ENCODE measurements around the gene NAAA. TPM values are rescaled to one million over a fixed set of nuclear protein-coding genes. Genes with fewer than 3 reads are reported as not detected.

The NAAA gene
- 33.1 TPM for polyA plus RNA-seq (2013, experiment 1 of 2)
- polyA plus RNA-seq (2013, experiment 2 of 2), result 35.5 TPM

- peak within 1 kb of the TSS; percentile 90 for H3K9ac ChIP-seq (ENCODE audit: low read length)
- H3K79me1 ChIP-seq (replicated peaks; ENCODE audit: low read length, poor library complexity, severe bottlenecking), result peaks cover 8% of the 10 kb centered on the region
Observed at GRCh38 chr4:75940692-75941253, at the start of gene NAAA. Gene NAAA, minus strand, starts transcription at chr4:75941013. Its CDS starts 64 bp downstream, at chr4:75940949.

GRCh38 chr4:75989846-75990528 lies 49.2 kb upstream of the NAAA start:
- H2BK15ac ChIP-seq (ENCODE audit: low read depth, poor library complexity, severe bottlenecking), result no peak overlapping the region
- H3K4me3 ChIP-seq (ENCODE audit: insufficient read depth in 1 of 2, low read depth in 1 of 2, low read length in 2 of 2), result peak overlapping the region; percentile 62 to 96
- peak overlapping the region; percentile 27 for H3K27ac ChIP-seq (ENCODE audit: low read length, poor library complexity, severe bottlenecking)
- H2AFZ ChIP-seq (ENCODE audit: low read depth, low read length), result no peak overlapping the region
- H2AK5ac ChIP-seq (ENCODE audit: low read length, severe bottlenecking), result no peak overlapping the region
- no peak overlapping the region for H3K18ac ChIP-seq (ENCODE audit: low read depth in 1 of 2, low read length in 2 of 2)
- no peak overlapping the region for H2BK5ac ChIP-seq (ENCODE audit: low read depth, low read length, poor library complexity, severe bottlenecking)
- no peak overlapping the region for H3K14ac ChIP-seq (ENCODE audit: low read length in 2 of 2)
- no peak overlapping the region for H4K91ac ChIP-seq (ENCODE audit: low read length)
- H3K9ac ChIP-seq (ENCODE audit: low read length), result peak overlapping the region; percentile 96
- H3K23ac ChIP-seq (ENCODE audit: low read length in 2 of 2), result no peak overlapping the region
- 4% methylated on average over 16 of the region's 20 CpGs for WGBS
- H3K4me1 ChIP-seq (ENCODE audit: control insufficient read depth, insufficient read depth, low read depth, low read length), result no peaks in the 10 kb centered on the region
- peak overlapping the region in 1 of 2 experiments; percentile 33 for H3K4ac ChIP-seq (ENCODE audit: low read depth in 1 of 2, low read length in 2 of 2)
- H3K4me2 ChIP-seq (ENCODE audit: low read length, poor library complexity, severe bottlenecking), result peak overlapping the region; percentile 60
- no peaks in the 10 kb centered on the region for H3K79me1 ChIP-seq (replicated peaks; ENCODE audit: low read length, poor library complexity, severe bottlenecking)
- no peak overlapping the region for H2BK12ac ChIP-seq (ENCODE audit: low read length in 2 of 2)
- H3K9me3 ChIP-seq (ENCODE audit: control insufficient read depth, low read length), result no peaks in the 10 kb centered on the region
- peak; percentile 33 for DNase-seq
- no peaks in the 10 kb centered on the region for H3K27me3 ChIP-seq (ENCODE audit: control insufficient read depth in 1 of 2, insufficient read depth in 1 of 2, low read length in 2 of 2)
- no peak overlapping the region for H4K8ac ChIP-seq (ENCODE audit: low read length)
- H2BK120ac ChIP-seq (ENCODE audit: low read depth, low read length), result no peak overlapping the region
- H3K36me3 ChIP-seq (ENCODE audit: control insufficient read depth in 1 of 2, insufficient read depth in 2 of 2, low read depth in 1 of 2, low read length in 2 of 2), result peaks cover 3 to 4% of the 10 kb centered on the region in 2 experiments

More at GRCh38 chr4:75940692-75941253, at the start of gene NAAA:
- peak within 1 kb of the TSS; percentile 97 for H3K4me2 ChIP-seq (ENCODE audit: low read length, poor library complexity, severe bottlenecking)
- no peaks in the 10 kb centered on the region for H3K27me3 ChIP-seq (ENCODE audit: control insufficient read depth in 1 of 2, insufficient read depth in 1 of 2, low read length in 2 of 2)
- peaks cover 9 to 17% of the 10 kb centered on the region in 2 experiments for H3K36me3 ChIP-seq (ENCODE audit: control insufficient read depth in 1 of 2, insufficient read depth in 2 of 2, low read depth in 1 of 2, low read length in 2 of 2)
- peak within 1 kb of the TSS; percentile 22 for H3K27ac ChIP-seq (ENCODE audit: low read length, poor library complexity, severe bottlenecking)
- H2AFZ ChIP-seq (ENCODE audit: low read depth, low read length), result peak within 1 kb of the TSS; percentile 95
- H2BK12ac ChIP-seq (ENCODE audit: low read length in 2 of 2), result peak within 1 kb of the TSS in 1 of 2 experiments; percentile 52
- DNase-seq, result peak; percentile 83
- H3K18ac ChIP-seq (ENCODE audit: low read depth in 1 of 2, low read length in 2 of 2), result peak within 1 kb of the TSS; percentile 77 to 98
- no peak within 1 kb of the TSS for H2BK5ac ChIP-seq (ENCODE audit: low read depth, low read length, poor library complexity, severe bottlenecking)
- H4K91ac ChIP-seq (ENCODE audit: low read length), result peak within 1 kb of the TSS; percentile 47
- H3K9me3 ChIP-seq (ENCODE audit: control insufficient read depth, low read length), result no peaks in the 10 kb centered on the region
- H3K14ac ChIP-seq (ENCODE audit: low read length in 2 of 2), result peak within 1 kb of the TSS in 1 of 2 experiments; percentile 87
- H4K8ac ChIP-seq (ENCODE audit: low read length), result peak within 1 kb of the TSS; percentile 66
- under 1% methylated on average over 62 of the region's 66 CpGs for WGBS
- H2BK15ac ChIP-seq (ENCODE audit: low read depth, poor library complexity, severe bottlenecking), result peak within 1 kb of the TSS; percentile 82
- H2BK120ac ChIP-seq (ENCODE audit: low read depth, low read length), result peak within 1 kb of the TSS; percentile 71
- no peak within 1 kb of the TSS for H2AK5ac ChIP-seq (ENCODE audit: low read length, severe bottlenecking)
- H3K4me3 ChIP-seq (ENCODE audit: insufficient read depth in 1 of 2, low read depth in 1 of 2, low read length in 2 of 2), result peak within 1 kb of the TSS; percentile 75 to 90
- peak within 1 kb of the TSS in 1 of 2 experiments; percentile 24 for H3K4ac ChIP-seq (ENCODE audit: low read depth in 1 of 2, low read length in 2 of 2)
- peak within 1 kb of the TSS in 1 of 2 experiments; percentile 98 for H3K23ac ChIP-seq (ENCODE audit: low read length in 2 of 2)
- H3K4me1 ChIP-seq (ENCODE audit: control insufficient read depth, insufficient read depth, low read depth, low read length), result peaks cover 5% of the 10 kb centered on the region

- no peak overlapping the region for H3K23ac ChIP-seq (ENCODE audit: low read length in 2 of 2)
- H3K4me2 ChIP-seq (ENCODE audit: low read length, poor library complexity, severe bottlenecking), result no peak overlapping the region
- H3K18ac ChIP-seq (ENCODE audit: low read depth in 1 of 2, low read length in 2 of 2), result no peak overlapping the region
- no peak overlapping the region for H3K4ac ChIP-seq (ENCODE audit: low read depth in 1 of 2, low read length in 2 of 2)
- H2BK5ac ChIP-seq (ENCODE audit: low read depth, low read length, poor library complexity, severe bottlenecking), result no peak overlapping the region
- no peak overlapping the region for H3K4me3 ChIP-seq (ENCODE audit: insufficient read depth in 1 of 2, low read depth in 1 of 2, low read length in 2 of 2)
- no peaks in the 10 kb centered on the region for H3K4me1 ChIP-seq (ENCODE audit: control insufficient read depth, insufficient read depth, low read depth, low read length)
- H2BK120ac ChIP-seq (ENCODE audit: low read depth, low read length), result no peak overlapping the region
- no peaks in the 10 kb centered on the region for H3K27me3 ChIP-seq (ENCODE audit: control insufficient read depth in 1 of 2, insufficient read depth in 1 of 2, low read length in 2 of 2)
- H2AFZ ChIP-seq (ENCODE audit: low read depth, low read length), result no peak overlapping the region
- no peak overlapping the region for H2AK5ac ChIP-seq (ENCODE audit: low read length, severe bottlenecking)
- H3K27ac ChIP-seq (ENCODE audit: low read length, poor library complexity, severe bottlenecking), result no peak overlapping the region
- peak; percentile 87 for DNase-seq
- H2BK12ac ChIP-seq (ENCODE audit: low read length in 2 of 2), result no peak overlapping the region
- no peak overlapping the region for H2BK15ac ChIP-seq (ENCODE audit: low read depth, poor library complexity, severe bottlenecking)
- H3K36me3 ChIP-seq (ENCODE audit: control insufficient read depth in 1 of 2, insufficient read depth in 2 of 2, low read depth in 1 of 2, low read length in 2 of 2), result peaks cover 8 to 24% of the 10 kb centered on the region in 2 experiments
- H4K91ac ChIP-seq (ENCODE audit: low read length), result no peak overlapping the region
- no peak overlapping the region for H4K8ac ChIP-seq (ENCODE audit: low read length)
- H3K9me3 ChIP-seq (ENCODE audit: control insufficient read depth, low read length), result no peaks in the 10 kb centered on the region
- WGBS, result 38% methylated on average over 3 of the region's 3 CpGs
- H3K14ac ChIP-seq (ENCODE audit: low read length in 2 of 2), result no peak overlapping the region
- H3K9ac ChIP-seq (ENCODE audit: low read length), result peak overlapping the region; percentile 9
- peaks cover 6% of the 10 kb centered on the region for H3K79me1 ChIP-seq (replicated peaks; ENCODE audit: low read length, poor library complexity, severe bottlenecking)
Observed at GRCh38 chr4:75985116-75985515, 44.3 kb upstream of the NAAA start.

- H3K18ac ChIP-seq (ENCODE audit: low read depth in 1 of 2, low read length in 2 of 2), result no peak overlapping the region
- H4K8ac ChIP-seq (ENCODE audit: low read length), result no peak overlapping the region
- no peaks in the 10 kb centered on the region for H3K4me1 ChIP-seq (ENCODE audit: control insufficient read depth, insufficient read depth, low read depth, low read length)
- H3K4me2 ChIP-seq (ENCODE audit: low read length, poor library complexity, severe bottlenecking), result no peak overlapping the region
- no peak overlapping the region for H2AFZ ChIP-seq (ENCODE audit: low read depth, low read length)
- WGBS, result 98% methylated on average over 4 of the region's 4 CpGs
- H2BK120ac ChIP-seq (ENCODE audit: low read depth, low read length), result no peak overlapping the region
- H2AK5ac ChIP-seq (ENCODE audit: low read length, severe bottlenecking), result no peak overlapping the region
- no peak for DNase-seq
- no peak overlapping the region for H2BK15ac ChIP-seq (ENCODE audit: low read depth, poor library complexity, severe bottlenecking)
- no peaks in the 10 kb centered on the region for H3K27me3 ChIP-seq (ENCODE audit: control insufficient read depth in 1 of 2, insufficient read depth in 1 of 2, low read length in 2 of 2)
- H3K27ac ChIP-seq (ENCODE audit: low read length, poor library complexity, severe bottlenecking), result no peak overlapping the region
- H3K36me3 ChIP-seq (ENCODE audit: control insufficient read depth in 1 of 2, insufficient read depth in 2 of 2, low read depth in 1 of 2, low read length in 2 of 2), result peaks cover 12 to 61% of the 10 kb centered on the region in 2 experiments
- H3K4me3 ChIP-seq (ENCODE audit: insufficient read depth in 1 of 2, low read depth in 1 of 2, low read length in 2 of 2), result no peak overlapping the region
- no peak overlapping the region for H3K9ac ChIP-seq (ENCODE audit: low read length)
- H3K9me3 ChIP-seq (ENCODE audit: control insufficient read depth, low read length), result no peaks in the 10 kb centered on the region
- peak overlapping the region in 1 of 2 experiments; percentile 2 for H2BK12ac ChIP-seq (ENCODE audit: low read length in 2 of 2)
- no peak overlapping the region for H2BK5ac ChIP-seq (ENCODE audit: low read depth, low read length, poor library complexity, severe bottlenecking)
- peak overlapping the region in 1 of 2 experiments; percentile 5 for H3K23ac ChIP-seq (ENCODE audit: low read length in 2 of 2)
- no peak overlapping the region for H3K14ac ChIP-seq (ENCODE audit: low read length in 2 of 2)
- no peak overlapping the region for H3K4ac ChIP-seq (ENCODE audit: low read depth in 1 of 2, low read length in 2 of 2)
- H4K91ac ChIP-seq (ENCODE audit: low read length), result no peak overlapping the region
- peaks cover 19% of the 10 kb centered on the region for H3K79me1 ChIP-seq (replicated peaks; ENCODE audit: low read length, poor library complexity, severe bottlenecking)
Observed at GRCh38 chr4:75980576-75980975, 39.8 kb upstream of the NAAA start.
